ENCODE results near the gene ECE2. TPM values are rescaled to one million over a fixed set of nuclear protein-coding genes. Genes with fewer than 3 reads are reported as not detected.

The ECE2 gene
- total and polyA plus RNA-seq, 8 donors = not detected

DNA sequence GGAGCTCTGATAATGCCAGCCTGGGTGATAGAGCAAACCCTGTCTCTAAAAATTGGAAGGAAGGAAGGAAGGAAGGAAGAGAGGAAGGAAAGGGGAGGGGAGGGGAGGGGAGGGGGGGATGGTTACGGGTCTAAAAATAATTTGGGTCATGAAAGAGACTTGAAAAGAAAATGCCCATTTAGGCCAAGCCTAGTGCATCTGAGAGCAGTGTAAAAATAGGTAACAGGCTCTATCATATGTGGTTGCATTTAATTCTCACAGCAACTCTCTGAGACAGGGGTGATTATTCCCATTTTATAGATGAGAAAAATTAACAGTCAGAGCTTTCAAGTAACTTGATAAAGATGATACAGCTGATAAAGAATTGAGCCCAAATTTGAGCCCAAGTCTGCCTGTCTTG, 3.6 kb upstream of the ECE2 start:
- DNase-seq (no peak), ATAC-seq (no peak)
- Histone ChIP-seq H3K9me3 (no peaks in the 10 kb centered on the region), H3K27ac (no peak overlapping the region), H3K27me3 (peaks cover 24 to 71% of the 10 kb centered on the region in 2 donors), H3K4me3 (no peak overlapping the region), H3K4me1 (no peaks in the 10 kb centered on the region), H3K36me3 (no peaks in the 10 kb centered on the region)
- TF ChIP-seq, protein P1, sequence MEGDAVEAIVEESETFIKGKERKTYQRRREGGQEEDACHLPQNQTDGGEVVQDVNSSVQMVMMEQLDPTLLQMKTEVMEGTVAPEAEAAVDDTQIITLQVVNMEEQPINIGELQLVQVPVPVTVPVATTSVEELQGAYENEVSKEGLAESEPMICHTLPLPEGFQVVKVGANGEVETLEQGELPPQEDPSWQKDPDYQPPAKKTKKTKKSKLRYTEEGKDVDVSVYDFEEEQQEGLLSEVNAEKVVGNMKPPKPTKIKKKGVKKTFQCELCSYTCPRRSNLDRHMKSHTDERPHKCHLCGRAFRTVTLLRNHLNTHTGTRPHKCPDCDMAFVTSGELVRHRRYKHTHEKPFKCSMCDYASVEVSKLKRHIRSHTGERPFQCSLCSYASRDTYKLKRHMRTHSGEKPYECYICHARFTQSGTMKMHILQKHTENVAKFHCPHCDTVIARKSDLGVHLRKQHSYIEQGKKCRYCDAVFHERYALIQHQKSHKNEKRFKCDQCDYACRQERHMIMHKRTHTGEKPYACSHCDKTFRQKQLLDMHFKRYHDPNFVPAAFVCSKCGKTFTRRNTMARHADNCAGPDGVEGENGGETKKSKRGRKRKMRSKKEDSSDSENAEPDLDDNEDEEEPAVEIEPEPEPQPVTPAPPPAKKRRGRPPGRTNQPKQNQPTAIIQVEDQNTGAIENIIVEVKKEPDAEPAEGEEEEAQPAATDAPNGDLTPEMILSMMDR (IDR thresholded peaks at IDR 0.05) = no peak
- intact Hi-C loops (cut with DNase I) = no loop called here

DNA sequence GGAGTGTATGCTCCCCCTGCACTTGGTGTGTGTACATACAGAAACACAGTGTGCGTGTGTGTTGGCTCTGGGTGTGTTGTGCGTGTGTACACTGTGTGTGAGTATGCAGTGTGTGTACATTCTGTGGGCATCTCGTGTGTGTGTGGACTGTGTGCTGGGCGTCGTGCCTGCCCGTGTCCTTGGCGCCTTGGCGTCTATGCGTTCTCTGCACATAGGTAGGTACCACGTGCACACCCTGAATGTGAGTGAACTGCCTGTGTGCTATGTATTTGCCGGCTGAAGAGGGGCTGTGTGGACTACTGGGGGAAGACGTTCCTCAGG, 481 bp upstream of the ECE2 start:
- ATAC-seq = no peak
- H3K27ac ChIP-seq = no peak overlapping the region
- intact Hi-C loops (cut with DNase I) = no loop called here

DNA sequence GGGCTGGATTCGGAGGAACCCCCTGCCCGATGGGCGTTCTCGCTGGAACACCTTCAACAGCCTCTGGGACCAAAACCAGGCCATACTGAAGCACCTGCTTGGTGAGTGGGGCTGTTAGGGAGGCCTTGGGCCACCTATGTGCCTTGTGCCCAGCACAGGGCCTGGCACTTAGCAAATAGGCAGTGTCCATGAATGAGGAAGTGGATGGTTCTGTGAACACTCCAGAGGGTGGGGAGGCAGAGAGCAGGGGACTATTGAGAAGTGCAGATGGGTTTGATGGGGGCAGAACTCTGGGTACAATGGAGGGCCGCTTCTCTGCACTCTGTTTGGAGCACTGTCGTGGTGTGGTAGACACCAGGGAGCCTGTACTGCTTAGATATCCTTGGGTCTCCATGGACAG, 1.5 kb downstream of the ECE2 start:
- intact Hi-C loops (cut with DNase I) = no loop called here
- DNase-seq = no peak
- Histone ChIP-seq H3K36me3 (no peaks in the 10 kb centered on the region), H3K4me3 (no peak overlapping the region), H3K27ac (no peak overlapping the region), H3K4me1 (no peaks in the 10 kb centered on the region), H3K9me3 (no peaks in the 10 kb centered on the region), H3K27me3 (peaks cover 24 to 54% of the 10 kb centered on the region in 2 donors)
- TF ChIP-seq, protein P1 (IDR thresholded peaks at IDR 0.05) = no peak
- ATAC-seq = no peak

More for the DNA sequence above, 481 bp upstream of the ECE2 start:
- no peaks in the 10 kb centered on the region for H3K4me1 ChIP-seq
- no peak overlapping the region for H3K4me3 ChIP-seq
- H3K9me3 ChIP-seq = no peaks in the 10 kb centered on the region
- H3K27me3 ChIP-seq = peaks cover 24 to 67% of the 10 kb centered on the region in 2 donors
- no peak for DNase-seq
- TF ChIP-seq, protein P1 (IDR thresholded peaks at IDR 0.05) = no peak
- no peaks in the 10 kb centered on the region for H3K36me3 ChIP-seq

DNA sequence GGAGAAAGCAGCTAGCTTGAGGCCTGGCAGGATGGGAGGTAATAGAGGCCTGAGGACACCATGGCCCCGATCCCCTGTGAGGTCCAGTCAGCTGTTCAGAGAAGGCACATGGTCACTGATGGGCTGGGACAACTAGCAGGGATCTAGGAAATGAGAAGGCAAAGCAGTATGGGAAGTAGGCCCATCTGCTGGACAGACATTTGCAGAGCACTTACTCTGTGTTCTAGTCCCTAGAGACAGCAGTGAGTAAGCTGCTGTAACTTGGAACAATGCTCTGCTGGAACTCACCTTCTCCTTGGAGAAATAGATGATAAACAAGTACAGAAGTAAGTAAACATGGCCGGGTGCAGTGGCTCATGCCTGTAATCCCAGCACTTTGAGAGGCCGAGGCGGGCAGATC, 7.1 kb downstream of the ECE2 start:
- H3K4me3 ChIP-seq = no peak overlapping the region
- DNase-seq = no peak
- no peaks in the 10 kb centered on the region for H3K4me1 ChIP-seq
- ATAC-seq = no peak
- intact Hi-C loops (cut with DNase I) = no loop called here
- no peaks in the 10 kb centered on the region for H3K9me3 ChIP-seq
- H3K27ac ChIP-seq = no peak overlapping the region
- no peaks in the 10 kb centered on the region for H3K36me3 ChIP-seq
- H3K27me3 ChIP-seq = peaks cover 0 to 16% of the 10 kb centered on the region in 2 donors
- TF ChIP-seq, protein P1 (IDR thresholded peaks at IDR 0.05) = no peak

DNA sequence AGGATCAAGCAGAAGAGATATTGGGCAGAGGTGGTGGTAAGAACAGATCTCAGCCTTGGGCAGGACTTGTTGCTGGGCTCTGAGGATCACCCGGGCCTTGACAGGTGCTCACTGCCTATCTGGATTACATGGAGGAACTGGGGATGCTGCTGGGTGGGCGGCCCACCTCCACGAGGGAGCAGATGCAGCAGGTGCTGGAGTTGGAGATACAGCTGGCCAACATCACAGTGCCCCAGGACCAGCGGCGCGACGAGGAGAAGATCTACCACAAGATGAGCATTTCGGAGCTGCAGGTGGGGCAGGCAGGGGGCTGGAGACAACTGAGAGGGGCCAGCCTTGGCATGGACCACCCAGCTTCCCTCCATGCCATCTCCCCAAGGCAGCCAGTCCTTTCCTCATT, 7.9 kb downstream of the ECE2 start:
- Histone ChIP-seq H3K4me3 (no peak overlapping the region), H3K27ac (no peak overlapping the region), H3K36me3 (no peaks in the 10 kb centered on the region), H3K4me1 (no peaks in the 10 kb centered on the region), H3K27me3 (peaks cover 5 to 18% of the 10 kb centered on the region in 2 donors), H3K9me3 (no peaks in the 10 kb centered on the region)
- no peak for ATAC-seq
- intact Hi-C loops (cut with DNase I) = no loop called here
- TF ChIP-seq, protein P1 (IDR thresholded peaks at IDR 0.05) = no peak
- DNase-seq = no peak

All from left lung (tissue), 10 donors.